H1 (cell line): Measurements from ENCODE around the gene SLC7A9. TPM values are rescaled to one million over a fixed set of nuclear protein-coding genes. Genes with fewer than 3 reads are reported as not detected.

Source experiments
- CTCF ChIA-PET: fragments of 300-600 bp; sonication (Branson Sonifier 250); formaldehyde crosslinking; loops from one replicate; lab custom pipeline; 2021; ENCODE audit not compliant: partially characterized antibody; lab: Charles Lee
- POLR2A ChIA-PET: fragments of 300-600 bp; sonication (Branson Sonifier 250); formaldehyde crosslinking; loops from one replicate; lab custom pipeline; 2021; ENCODE audit warnings: inconsistent platforms; ENCODE audit not compliant: partially characterized antibody; lab: Charles Lee
- DNase-seq, 2 experiments: peaks; one replicate each; pipeline versions ENCODE4 v3.0.0 to v3.0.0-alpha.2; 2010 to 2022; ENCODE audit warnings: low spot score in 2 of 2, low read depth in 1 of 2, mixed read lengths in 1 of 2
- FAIRE-seq: peaks from 2 replicates; lab custom pipeline; 2011; peaks lifted over from hg19 to GRCh38; lab: Jason Lieb, UNC
- H2AFZ ChIP-seq: 2 replicates; pipeline ENCODE4 v1.8.1; 2012; ENCODE audit warnings: low read length, inconsistent platforms
- H2AK5ac ChIP-seq: 2 replicates; pipeline ENCODE4 v1.6.1; 2013; ENCODE audit warnings: low read depth, low read length
- H2BK120ac ChIP-seq: replicated peaks from 2 replicates; pipeline ENCODE3; 2013; ENCODE audit warnings: low read depth, low read length, inconsistent platforms
- H2BK12ac ChIP-seq: 2 replicates; pipeline ENCODE4 v1.6.1; 2013; ENCODE audit warnings: low read depth, low read length
- H2BK15ac ChIP-seq: 2 replicates; pipeline ENCODE4 v1.6.1; 2013; ENCODE audit warnings: low read length
- H2BK20ac ChIP-seq: 2 replicates; pipeline ENCODE4 v1.6.1; 2013; ENCODE audit warnings: low read length
- H2BK5ac ChIP-seq: 2 replicates; pipeline ENCODE4 v1.6.1; 2013; ENCODE audit warnings: low read depth, low read length
- H3K14ac ChIP-seq: 2 replicates; pipeline ENCODE4 v1.6.1; 2013; ENCODE audit warnings: inconsistent platforms; ENCODE audit not compliant: insufficient read length
- H3K18ac ChIP-seq: 2 replicates; pipeline ENCODE4 v1.6.1; 2013; ENCODE audit warnings: low read length; ENCODE audit errors: extremely low read depth
- H3K23ac ChIP-seq: 2 replicates; pipeline ENCODE4 v1.6.1; 2013; ENCODE audit warnings: inconsistent platforms; ENCODE audit not compliant: insufficient read length
- H3K23me2 ChIP-seq: 2 replicates; pipeline ENCODE4 v1.6.1; 2013; ENCODE audit warnings: low read depth, low read length
- H3K27ac ChIP-seq: 2 replicates; pipeline ENCODE4 v1.6.1; 2011; ENCODE audit warnings: low read depth, low read length, inconsistent platforms
- H3K27me3 ChIP-seq, 4 experiments: replicated peaks in 1 of 4; 1 replicate in 1 of 4; 2 replicates in 3 of 4; pipeline versions ENCODE4 v1.6.1 to v1.8.1; 2011 to 2013; ENCODE audit warnings: low read length in 3 of 4, mild to moderate bottlenecking in 3 of 4, inconsistent platforms in 2 of 4, mixed read lengths in 2 of 4, moderate library complexity in 1 of 4; ENCODE audit not compliant: control insufficient read depth in 3 of 4, insufficient read depth in 3 of 4; ENCODE audit errors: extremely low read depth in 1 of 4
- H3K36me3 ChIP-seq, 4 experiments: 2 replicates each; pipeline versions ENCODE4 v1.6.1 to v1.8.1; 2011 to 2013; ENCODE audit warnings: mild to moderate bottlenecking in 4 of 4, low read length in 3 of 4, moderate library complexity in 2 of 4, control low read depth in 1 of 4, inconsistent platforms in 1 of 4; ENCODE audit not compliant: insufficient read depth in 4 of 4, control insufficient read depth in 2 of 4
- H3K4ac ChIP-seq: replicated peaks from 2 replicates; pipeline ENCODE3; 2013; ENCODE audit warnings: low read length, low read depth, mixed read lengths, inconsistent platforms; ENCODE audit not compliant: insufficient read length
- H3K4me1 ChIP-seq, 4 experiments: replicated peaks in 1 of 4; 1 replicate in 1 of 4; 2 replicates in 3 of 4; pipeline versions ENCODE4 v1.6.1 to v1.8.1; 2011 to 2013; ENCODE audit warnings: low read length in 3 of 4, inconsistent platforms in 2 of 4, mixed read lengths in 1 of 4; ENCODE audit not compliant: insufficient read depth in 4 of 4, control insufficient read depth in 3 of 4
- H3K4me2 ChIP-seq, 2 experiments: 2 replicates each; pipeline versions ENCODE4 v1.6.1 to v1.8.1; 2011 to 2013; ENCODE audit warnings: low read depth in 2 of 2, low read length in 2 of 2, control low read depth in 1 of 2, inconsistent platforms in 1 of 2, mild to moderate bottlenecking in 1 of 2; ENCODE audit not compliant: insufficient read depth in 1 of 2
- H3K4me3 ChIP-seq, 4 experiments: fragments of 200-600, 300-600 bp in 1 of 4; sonication (generic), shearing (Covaris generic), sonication (Bioruptor Twin) in 1 of 4; 2 replicates each; pipeline versions ENCODE4 v1.5.1 to v1.8.1; 2011 to 2016; ENCODE audit warnings: low read length in 4 of 4, low read depth in 3 of 4, control low read depth in 2 of 4, inconsistent platforms in 2 of 4, mild to moderate bottlenecking in 2 of 4, mixed read lengths in 1 of 4, moderate library complexity in 1 of 4; ENCODE audit not compliant: insufficient read depth in 2 of 4; ENCODE audit errors: extremely low read depth in 1 of 4
- H3K56ac ChIP-seq: replicated peaks from 2 replicates; pipeline ENCODE3; 2013; ENCODE audit warnings: low read depth, mild to moderate bottlenecking, mixed read lengths, low read length, inconsistent platforms; ENCODE audit not compliant: insufficient read length
- H3K79me1 ChIP-seq: 2 replicates; pipeline ENCODE4 v1.6.1; 2013; ENCODE audit warnings: low read depth, low read length, control low read depth
- H3K79me2 ChIP-seq, 2 experiments: 2 replicates each; pipeline versions ENCODE4 v1.6.1 to v1.8.1; 2012 to 2013; ENCODE audit warnings: low read length in 2 of 2, mild to moderate bottlenecking in 2 of 2, inconsistent platforms in 1 of 2; ENCODE audit not compliant: insufficient read depth in 2 of 2, control insufficient read depth in 1 of 2
- H3K9ac ChIP-seq, 4 experiments: replicated peaks in 1 of 4; 1 replicate in 1 of 4; 2 replicates in 3 of 4; pipeline versions ENCODE4 v1.6.1 to v1.8.1; 2011 to 2013; ENCODE audit warnings: low read depth in 3 of 4, low read length in 3 of 4, control low read depth in 2 of 4, mild to moderate bottlenecking in 2 of 4, moderate library complexity in 2 of 4, inconsistent platforms in 1 of 4; ENCODE audit errors: extremely low read depth in 1 of 4
- H3K9me3 ChIP-seq, 2 experiments: 2 replicates each; pipeline versions ENCODE4 v1.6.1 to v1.8.1; 2012 to 2013; ENCODE audit warnings: mild to moderate bottlenecking in 2 of 2, moderate library complexity in 2 of 2, control low read depth in 1 of 2, inconsistent platforms in 1 of 2, low read depth in 1 of 2, low read length in 1 of 2, mixed read lengths in 1 of 2; ENCODE audit not compliant: insufficient read depth in 2 of 2
- H4K20me1 ChIP-seq, 2 experiments: replicated peaks in 1 of 2; 2 replicates each; pipeline versions ENCODE3 to v1.8.1; 2011 to 2013; ENCODE audit warnings: inconsistent platforms in 2 of 2, low read length in 2 of 2, mild to moderate bottlenecking in 1 of 2; ENCODE audit not compliant: insufficient read depth in 2 of 2, control insufficient read depth in 1 of 2
- H4K5ac ChIP-seq: 2 replicates; pipeline ENCODE4 v1.6.1; 2013; ENCODE audit warnings: low read length, low read depth, mixed read lengths, inconsistent platforms; ENCODE audit not compliant: insufficient read length
- H4K8ac ChIP-seq: 2 replicates; pipeline ENCODE4 v1.8.0; 2013; ENCODE audit warnings: mild to moderate bottlenecking, moderate library complexity, low read length, inconsistent platforms; ENCODE audit not compliant: insufficient read depth; ENCODE audit errors: extremely low read depth
- H4K91ac ChIP-seq: replicated peaks from 2 replicates; pipeline ENCODE3; 2013; ENCODE audit warnings: low read length, mixed read lengths, inconsistent platforms; ENCODE audit not compliant: insufficient read length
- ATF3 ChIP-seq: IDR thresholded peaks from 2 replicates; pipeline ENCODE4 v1.6.1; 2011; ENCODE audit warnings: low read depth, mild to moderate bottlenecking, low read length; ENCODE audit not compliant: insufficient read depth
- BACH1 ChIP-seq: IDR thresholded peaks from 2 replicates; pipeline ENCODE4 v1.6.1; 2012; ENCODE audit warnings: low read length, improper control_type of control experiment
- CBX5 ChIP-seq: fragments of 300-800, 300-1000 bp; sonication (generic); IDR thresholded peaks from 2 replicates; pipeline ENCODE4 v1.7.1; 2016; ENCODE audit warnings: antibody characterized with exemption, low read length, low read depth
- GABPA ChIP-seq: IDR thresholded peaks from 2 replicates; pipeline ENCODE4 v1.6.1; 2011; ENCODE audit warnings: mild to moderate bottlenecking, low read length, moderate library complexity, borderline replicate concordance; ENCODE audit not compliant: insufficient read depth
- PHF8 ChIP-seq: fragments of 200-600 bp; sonication (generic); conservative IDR thresholded peaks from 2 replicates; pipeline ENCODE4 v1.7.1; 2012; ENCODE audit warnings: low read depth, mild to moderate bottlenecking, inconsistent platforms, low read length, moderate library complexity
- RAD21 ChIP-seq, 2 experiments: IDR thresholded peaks in 1 of 2; conservative IDR thresholded peaks in 1 of 2; 2 replicates each; pipeline ENCODE4 v1.6.1; 2011; ENCODE audit warnings: low read depth in 2 of 2, low read length in 2 of 2, improper control_type of control experiment in 1 of 2, inconsistent platforms in 1 of 2, mild to moderate bottlenecking in 1 of 2, moderate library complexity in 1 of 2
- SAP30 ChIP-seq: fragments of 300-600 bp; sonication (generic); IDR thresholded peaks from 2 replicates; pipeline ENCODE4 v1.7.1; 2012; ENCODE audit warnings: low read length, moderate library complexity, mild to moderate bottlenecking, inconsistent platforms; ENCODE audit not compliant: insufficient read depth, insufficient replicate concordance
- SIN3A ChIP-seq, 2 experiments: IDR thresholded peaks in 1 of 2; conservative IDR thresholded peaks in 1 of 2; 2 replicates each; pipeline ENCODE4 v1.6.1; 2011 to 2012; ENCODE audit warnings: low read length in 2 of 2, improper control_type of control experiment in 1 of 2, low read depth in 1 of 2, mild to moderate bottlenecking in 1 of 2
- SP2 ChIP-seq: IDR thresholded peaks from 2 replicates; pipeline ENCODE4 v1.6.1; 2012; ENCODE audit warnings: mild to moderate bottlenecking, low read length, inconsistent platforms
- SP4 ChIP-seq: IDR thresholded peaks from 2 replicates; pipeline ENCODE4 v1.6.1; 2012; ENCODE audit warnings: low read length, inconsistent platforms
- TCF12 ChIP-seq: IDR thresholded peaks from 2 replicates; pipeline ENCODE4 v1.6.1; 2011; ENCODE audit warnings: low read depth, mild to moderate bottlenecking, low read length
- WGBS, 2 experiments: shearing (Covaris generic) in 1 of 2; methylation state at CpG; one replicate each; pipeline versions ENCODE4 v1.1.6 to v1.1.7; 2013 to 2015; ENCODE audit warnings: low lambda C conversion rate in 2 of 2, mixed read lengths in 2 of 2, inconsistent platforms in 1 of 2, low coverage in 1 of 2, missing lambda C conversion rate in 1 of 2; ENCODE audit not compliant: insufficient replicate concordance in 2 of 2, insufficient coverage in 1 of 2, insufficient read length in 1 of 2; ENCODE audit errors: extremely low coverage in 1 of 2, missing lambda C conversion rate in 1 of 2; 5-methylcytosine and 5-hydroxymethylcytosine counted together
- polyA plus RNA-seq, 7 experiments: library from polyadenylated mRNA; depleted of rRNA in 3 of 7; stranded (reverse) in 5 of 7; unstranded in 2 of 7; fragments of >200 nt in 5 of 7; fragments of 200-250 nt in 2 of 7; gene quantifications; 1 replicate in 5 of 7; 2 replicates in 1 of 7; 4 replicates in 1 of 7; pipeline versions ENCODE4 v1.2.1 to v1.2.3, GENCODE V29; 2011 to 2013; ENCODE audit warnings: missing spikeins in 2 of 7, mixed read lengths in 2 of 7
- total RNA-seq: library from RNA; stranded (reverse); fragmentation: NEBNext Ultra II Directional; extraction: Animal tissue kit (Norgen Biotek cat#: 25700); gene quantifications from 2 replicates; pipeline ENCODE4 v1.2.1, GENCODE V29; 2021
- TF ChIP-seq, protein P1 (sequence below): IDR thresholded peaks from 2 replicates; pipeline ENCODE4 v1.6.1; 2012; ENCODE audit warnings: inconsistent platforms

Gene SLC7A9
- total and polyA plus RNA-seq, 2 of the 8 experiments (the other 6 are each of a cell fraction or from before 2014, with no cell fraction given), result 0.15 TPM; not detected in 1

DNA sequence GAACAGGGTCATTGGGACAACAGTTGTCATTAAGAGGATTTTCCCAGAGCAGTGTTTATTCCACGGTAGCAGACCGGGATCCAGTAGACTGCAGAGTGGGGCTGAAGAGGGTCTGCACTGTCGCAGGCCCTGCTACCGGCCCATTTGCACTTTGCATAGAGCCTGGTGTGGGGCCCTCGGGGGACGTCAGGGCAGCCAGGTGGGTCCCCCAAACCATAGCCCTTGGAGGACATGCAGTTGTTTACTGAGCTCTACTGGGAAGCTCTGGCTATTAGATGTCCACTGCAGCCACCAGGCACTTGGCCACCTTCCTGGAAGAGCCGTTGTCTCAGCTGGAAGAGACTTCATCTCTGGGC is 45.8 kb downstream of the SLC7A9 start:
- H2BK5ac ChIP-seq, result no peak overlapping the region
- no peak overlapping the region for H3K27ac ChIP-seq
- no peak overlapping the region for H3K18ac ChIP-seq
- H2AFZ ChIP-seq, result no peak overlapping the region
- H3K79me2 ChIP-seq, result no peaks in the 10 kb centered on the region
- H3K23me2 ChIP-seq, result no peaks in the 10 kb centered on the region
- H2BK120ac ChIP-seq, result no peak overlapping the region
- no peak overlapping the region for H4K8ac ChIP-seq
- H3K27me3 ChIP-seq, result no peaks in the 10 kb centered on the region
- FAIRE-seq (no peak), DNase-seq (no peak)
- no peak overlapping the region for H3K4me3 ChIP-seq
- 0 out of 2 replicates have a peak overlapping the region, but pooled peaks have one; percentile 94 for H2BK12ac ChIP-seq
- peak overlapping the region; percentile 23; the same call in 1 of the 2 replicates for H2BK15ac ChIP-seq
- no peak overlapping the region for H3K56ac ChIP-seq
- H4K5ac ChIP-seq, result no peak overlapping the region
- 0 out of 2 replicates have a peak overlapping the region, but pooled peaks have one; percentile 7 for H2AK5ac ChIP-seq
- H3K36me3 ChIP-seq, result no peaks in the 10 kb centered on the region
- ChIA-PET CTCF (interaction anchor here (2.1 kb wide), 1 partner anchor 15 kb away, joined by 6 read pairs; no protein-coding TSS in a partner anchor), POLR2A (no interaction called here)
- 93% methylated on average over 7 of the region's 7 CpGs; no CpG with 5 or more reads in 1 of the 2 experiments for WGBS, 2 experiments
- no peak overlapping the region for H3K23ac ChIP-seq
- no peak overlapping the region for H4K91ac ChIP-seq
- H3K4me1 ChIP-seq, result peaks cover 8 to 24% (median 15%) of the 10 kb centered on the region in 4 experiments; a peak in 6 of 7 replicates
- H3K79me1 ChIP-seq, result no peaks in the 10 kb centered on the region
- no peaks in the 10 kb centered on the region for H3K9me3 ChIP-seq
- no peak overlapping the region for H3K14ac ChIP-seq
- no peak overlapping the region for H3K4me2 ChIP-seq
- peak overlapping the region; percentile 11; the same call in 1 of the 2 replicates for H2BK20ac ChIP-seq
- H4K20me1 ChIP-seq, result no peaks in the 10 kb centered on the region
- H3K4ac ChIP-seq, result no peak overlapping the region
- H3K9ac ChIP-seq, result no peak overlapping the region
- TF ChIP-seq SP4, result no peak
- no peak for TF ChIP-seq PHF8
- TF ChIP-seq GABPA, result no peak
- no peak for TF ChIP-seq BACH1
- no peak for TF ChIP-seq SP2
- no peak for TF ChIP-seq SAP30
- TF ChIP-seq ATF3, result no peak
- no peak for TF ChIP-seq CBX5
- no peak for TF ChIP-seq SIN3A (conservative IDR thresholded peaks at IDR 0.05 in 1 of 2, IDR thresholded peaks at IDR 0.05 in 1 of 2; ENCODE audit: low read depth in 1 of 2, low read length in 2 of 2)
- TF ChIP-seq RAD21 (IDR thresholded peaks at IDR 0.05 in 1 of 2, conservative IDR thresholded peaks at IDR 0.05 in 1 of 2; ENCODE audit: low read depth in 2 of 2, low read length in 2 of 2), result no peak
- TF ChIP-seq TCF12, result no peak
- TF ChIP-seq, protein P1, sequence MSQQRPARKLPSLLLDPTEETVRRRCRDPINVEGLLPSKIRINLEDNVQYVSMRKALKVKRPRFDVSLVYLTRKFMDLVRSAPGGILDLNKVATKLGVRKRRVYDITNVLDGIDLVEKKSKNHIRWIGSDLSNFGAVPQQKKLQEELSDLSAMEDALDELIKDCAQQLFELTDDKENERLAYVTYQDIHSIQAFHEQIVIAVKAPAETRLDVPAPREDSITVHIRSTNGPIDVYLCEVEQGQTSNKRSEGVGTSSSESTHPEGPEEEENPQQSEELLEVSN, result no peak
